GM23338 (cell line): ENCODE results near the gene GRK3. TPM values are rescaled to one million over a fixed set of nuclear protein-coding genes. Genes with fewer than 3 reads are reported as not detected.

Experiments
- ATAC-seq: fragments of 200-7000 bp; cut with Tn5 transposase; 3 replicates; pipeline ENCODE4 v1.9.1; 2020
- DNase-seq: peaks from one replicate; pipeline ENCODE4 v3.0.0-alpha.2; 2015; ENCODE audit warnings: low spot score
- H2AFZ ChIP-seq: fragments of 200-600 bp; sonication (generic); 2 replicates; pipeline ENCODE4 v1.8.0; 2016; ENCODE audit warnings: antibody characterized with exemption, mild to moderate bottlenecking, moderate library complexity
- H3F3A ChIP-seq: fragments of 200-600 bp; sonication (generic); replicated peaks from 2 replicates; pipeline ENCODE4 v1.8.0; 2017; ENCODE audit warnings: antibody characterized with exemption, mixed run types, low read depth
- H3K27ac ChIP-seq: fragments of 200-600 bp; sonication (generic); 2 replicates; pipeline ENCODE4 v1.6.1; 2016; ENCODE audit warnings: low read depth
- H3K27me3 ChIP-seq: fragments of 200-600 bp; sonication (generic); 2 replicates; pipeline ENCODE4 v1.8.0; 2016; ENCODE audit warnings: mild to moderate bottlenecking, mixed run types, moderate library complexity; ENCODE audit not compliant: insufficient read depth
- H3K36me3 ChIP-seq: fragments of 200-600 bp; sonication (generic); 2 replicates; pipeline ENCODE4 v1.8.0; 2016; ENCODE audit warnings: mild to moderate bottlenecking; ENCODE audit not compliant: insufficient read depth
- H3K4me1 ChIP-seq: fragments of 200-600 bp; sonication (generic); 2 replicates; pipeline ENCODE4 v1.8.0; 2016; ENCODE audit warnings: mild to moderate bottlenecking, moderate library complexity; ENCODE audit not compliant: insufficient read depth
- H3K4me2 ChIP-seq: fragments of 200-600 bp; sonication (generic); 2 replicates; pipeline ENCODE4 v1.7.1; 2017; ENCODE audit warnings: mixed run types
- H3K4me3 ChIP-seq: fragments of 200-600 bp; sonication (generic); 2 replicates; pipeline ENCODE4 v1.6.1; 2016; ENCODE audit warnings: mixed run types
- H3K79me2 ChIP-seq: fragments of 200-600 bp; sonication (generic); replicated peaks from 2 replicates; pipeline ENCODE4 v1.8.0; 2017; ENCODE audit warnings: mild to moderate bottlenecking; ENCODE audit not compliant: insufficient read depth
- H3K9me2 ChIP-seq: fragments of 200-600 bp; sonication (generic); 2 replicates; pipeline ENCODE4 v1.8.0; 2017; ENCODE audit not compliant: insufficient read depth
- H4K20me1 ChIP-seq: fragments of 200-600 bp; sonication (generic); replicated peaks from 2 replicates; pipeline ENCODE4 v1.8.0; 2017; ENCODE audit warnings: mild to moderate bottlenecking; ENCODE audit not compliant: insufficient read depth
- H3K27ac Mint-ChIP-seq: 2 replicates; pipeline ENCODE4 v1.8.0; 2020; ENCODE audit warnings: inconsistent platforms, mild to moderate bottlenecking, moderate library complexity, mixed read lengths
- H3K27me3 Mint-ChIP-seq: 3 replicates; pipeline ENCODE4 v1.8.0; 2022; ENCODE audit warnings: low read depth, mild to moderate bottlenecking, moderate library complexity, mixed read lengths, inconsistent platforms; ENCODE audit not compliant: insufficient read depth, poor library complexity
- H3K36me3 Mint-ChIP-seq: 3 replicates; pipeline ENCODE4 v1.8.0; 2021; ENCODE audit warnings: low read depth, mild to moderate bottlenecking, inconsistent platforms, moderate library complexity, mixed read lengths
- H3K4me1 Mint-ChIP-seq: 3 replicates; pipeline ENCODE4 v1.8.0; 2020; ENCODE audit warnings: mild to moderate bottlenecking, inconsistent platforms, mixed read lengths
- H3K4me3 Mint-ChIP-seq: 3 replicates; pipeline ENCODE4 v1.8.0; 2021; ENCODE audit warnings: moderate library complexity, mild to moderate bottlenecking, inconsistent platforms, mixed read lengths
- H3K9me3 Mint-ChIP-seq: 3 replicates; pipeline ENCODE4 v1.8.0; 2020; ENCODE audit warnings: moderate library complexity, mild to moderate bottlenecking, inconsistent platforms, mixed read lengths
- CTCF ChIP-seq, 2 experiments: fragments of 200-600 bp in 1 of 2; sonication (generic) in 1 of 2; conservative IDR thresholded peaks; 2 replicates each; pipeline versions ENCODE4 v1.5.1 to v1.6.1; 2016 to 2017; ENCODE audit warnings: antibody characterized with exemption in 2 of 2, low read depth in 2 of 2, mild to moderate bottlenecking in 2 of 2, moderate library complexity in 1 of 2
- EZH2phosphoT487 ChIP-seq: fragments of 200-600 bp; sonication (generic); IDR thresholded peaks from one replicate; pipeline ENCODE4 v1.8.1; 2018; ENCODE audit warnings: antibody characterized with exemption; ENCODE audit not compliant: unreplicated experiment
- NANOG ChIP-seq: IDR thresholded peaks from 2 replicates; pipeline ENCODE4 v1.6.1; 2016; ENCODE audit warnings: antibody characterized with exemption, borderline replicate concordance
- POLR2AphosphoS5 ChIP-seq: IDR thresholded peaks from 2 replicates; pipeline ENCODE4 v1.6.1; 2016; ENCODE audit warnings: antibody characterized with exemption, low read depth
- ZNF114 ChIP-seq: fragments of 250-450 bp; sonication (Bioruptor Pico); IDR thresholded peaks from 2 replicates; pipeline ENCODE4 v1.5.0; 2020; ENCODE audit warnings: mild to moderate bottlenecking, moderate library complexity
- ZNF331 ChIP-seq: fragments of 250-450 bp; sonication (Bioruptor Pico); IDR thresholded peaks from 2 replicates; pipeline ENCODE4 v1.5.0; 2020; ENCODE audit warnings: low read depth, mild to moderate bottlenecking, moderate library complexity
- polyA plus RNA-seq: library from polyadenylated mRNA; unstranded; fragments of >200 nt; fragmentation: Nextera tagmentation; extraction: Ambion mirVana; gene quantifications from 2 replicates; pipeline ENCODE4 v1.2.1, GENCODE V29; 2016
- total RNA-seq: library from RNA; depleted of rRNA; stranded (reverse); fragments of >200 nt; shearing (Covaris generic); gene quantifications from 2 replicates; pipeline ENCODE4 v1.2.3, GENCODE V29; 2014
- TF ChIP-seq, protein P1 (sequence below): fragments of 250-450 bp; sonication (Bioruptor Pico); IDR thresholded peaks from 2 replicates; pipeline ENCODE4 v1.5.0; 2020; ENCODE audit warnings: mild to moderate bottlenecking, moderate library complexity
- TF ChIP-seq, protein P2 (sequence below): IDR thresholded peaks from 2 replicates; pipeline ENCODE4 v1.6.1; 2016; ENCODE audit warnings: antibody characterized with exemption

Gene GRK3
- total and polyA plus RNA-seq, 2 experiments from 2014 or later, result 6.0 to 25.3 TPM

- Histone ChIP-seq H3K4me2 (no peak overlapping the region), H3K4me1 (no peaks in the 10 kb centered on the region), H3K79me2 (peaks cover 20% of the 10 kb centered on the region; the same call in 1 of the 2 replicates), H3K9me2 (no peaks in the 10 kb centered on the region; the same call in 1 of the 2 replicates), H3K27ac (no peak overlapping the region), H2AFZ (no peak overlapping the region), H3K36me3 (no peaks in the 10 kb centered on the region), H4K20me1 (peaks cover 11% of the 10 kb centered on the region), H3K27me3 (no peaks in the 10 kb centered on the region), H3K4me3 (no peak overlapping the region), H3F3A (no peaks in the 10 kb centered on the region)
- peaks cover 3% of the 10 kb centered on the region for H3K27me3 Mint-ChIP-seq
- no peaks in the 10 kb centered on the region for H3K9me3 Mint-ChIP-seq
- H3K4me1 Mint-ChIP-seq, result no peaks in the 10 kb centered on the region
- no peaks in the 10 kb centered on the region for H3K36me3 Mint-ChIP-seq
- no peak for TF ChIP-seq EZH2phosphoT487
- TF ChIP-seq ZNF114 (CRISPR knock-in tag), result no peak
- ATAC-seq (no peak), DNase-seq (no peak)
- H3K27ac Mint-ChIP-seq, result no peak overlapping the region
- no peak overlapping the region for H3K4me3 Mint-ChIP-seq
Observed at GRCh38 chr22:25656724-25657123, 92.2 kb downstream of the GRK3 start.

- no peaks in the 10 kb centered on the region for H3K36me3 Mint-ChIP-seq
- no peak for ATAC-seq
Observed at GRCh38 chr22:25658633-25659032, 94.2 kb downstream of the GRK3 start.

More at GRCh38 chr22:25658633-25659032, 94.2 kb downstream of the GRK3 start:
- Mint-ChIP-seq H3K27me3 (peaks cover 3% of the 10 kb centered on the region), H3K4me3 (no peak overlapping the region), H3K27ac (no peak overlapping the region), H3K9me3 (no peaks in the 10 kb centered on the region), H3K4me1 (no peaks in the 10 kb centered on the region)
- no peak overlapping the region for H3K4me2 ChIP-seq
- no peak overlapping the region for H2AFZ ChIP-seq
- peaks cover 11% of the 10 kb centered on the region for H4K20me1 ChIP-seq
- no peaks in the 10 kb centered on the region for H3K27me3 ChIP-seq
- no peaks in the 10 kb centered on the region for H3K4me1 ChIP-seq
- H3K9me2 ChIP-seq, result no peaks in the 10 kb centered on the region; the same call in 1 of the 2 replicates
- DNase-seq, result no peak
- H3K27ac ChIP-seq, result no peak overlapping the region
- H3K36me3 ChIP-seq, result no peaks in the 10 kb centered on the region
- no peaks in the 10 kb centered on the region for H3F3A ChIP-seq
- H3K79me2 ChIP-seq, result peaks cover 20% of the 10 kb centered on the region; the same call in 1 of the 2 replicates
- no peak overlapping the region for H3K4me3 ChIP-seq
- TF ChIP-seq EZH2phosphoT487 (no peak), NANOG (no peak), POLR2AphosphoS5 (no peak), CTCF (conservative IDR thresholded peaks at IDR 0.05; ENCODE audit: low read depth in 2 of 2) (no peak), ZNF331 (CRISPR knock-in tag) (no peak), ZNF114 (CRISPR knock-in tag) (no peak)
- TF ChIP-seq, protein P1, sequence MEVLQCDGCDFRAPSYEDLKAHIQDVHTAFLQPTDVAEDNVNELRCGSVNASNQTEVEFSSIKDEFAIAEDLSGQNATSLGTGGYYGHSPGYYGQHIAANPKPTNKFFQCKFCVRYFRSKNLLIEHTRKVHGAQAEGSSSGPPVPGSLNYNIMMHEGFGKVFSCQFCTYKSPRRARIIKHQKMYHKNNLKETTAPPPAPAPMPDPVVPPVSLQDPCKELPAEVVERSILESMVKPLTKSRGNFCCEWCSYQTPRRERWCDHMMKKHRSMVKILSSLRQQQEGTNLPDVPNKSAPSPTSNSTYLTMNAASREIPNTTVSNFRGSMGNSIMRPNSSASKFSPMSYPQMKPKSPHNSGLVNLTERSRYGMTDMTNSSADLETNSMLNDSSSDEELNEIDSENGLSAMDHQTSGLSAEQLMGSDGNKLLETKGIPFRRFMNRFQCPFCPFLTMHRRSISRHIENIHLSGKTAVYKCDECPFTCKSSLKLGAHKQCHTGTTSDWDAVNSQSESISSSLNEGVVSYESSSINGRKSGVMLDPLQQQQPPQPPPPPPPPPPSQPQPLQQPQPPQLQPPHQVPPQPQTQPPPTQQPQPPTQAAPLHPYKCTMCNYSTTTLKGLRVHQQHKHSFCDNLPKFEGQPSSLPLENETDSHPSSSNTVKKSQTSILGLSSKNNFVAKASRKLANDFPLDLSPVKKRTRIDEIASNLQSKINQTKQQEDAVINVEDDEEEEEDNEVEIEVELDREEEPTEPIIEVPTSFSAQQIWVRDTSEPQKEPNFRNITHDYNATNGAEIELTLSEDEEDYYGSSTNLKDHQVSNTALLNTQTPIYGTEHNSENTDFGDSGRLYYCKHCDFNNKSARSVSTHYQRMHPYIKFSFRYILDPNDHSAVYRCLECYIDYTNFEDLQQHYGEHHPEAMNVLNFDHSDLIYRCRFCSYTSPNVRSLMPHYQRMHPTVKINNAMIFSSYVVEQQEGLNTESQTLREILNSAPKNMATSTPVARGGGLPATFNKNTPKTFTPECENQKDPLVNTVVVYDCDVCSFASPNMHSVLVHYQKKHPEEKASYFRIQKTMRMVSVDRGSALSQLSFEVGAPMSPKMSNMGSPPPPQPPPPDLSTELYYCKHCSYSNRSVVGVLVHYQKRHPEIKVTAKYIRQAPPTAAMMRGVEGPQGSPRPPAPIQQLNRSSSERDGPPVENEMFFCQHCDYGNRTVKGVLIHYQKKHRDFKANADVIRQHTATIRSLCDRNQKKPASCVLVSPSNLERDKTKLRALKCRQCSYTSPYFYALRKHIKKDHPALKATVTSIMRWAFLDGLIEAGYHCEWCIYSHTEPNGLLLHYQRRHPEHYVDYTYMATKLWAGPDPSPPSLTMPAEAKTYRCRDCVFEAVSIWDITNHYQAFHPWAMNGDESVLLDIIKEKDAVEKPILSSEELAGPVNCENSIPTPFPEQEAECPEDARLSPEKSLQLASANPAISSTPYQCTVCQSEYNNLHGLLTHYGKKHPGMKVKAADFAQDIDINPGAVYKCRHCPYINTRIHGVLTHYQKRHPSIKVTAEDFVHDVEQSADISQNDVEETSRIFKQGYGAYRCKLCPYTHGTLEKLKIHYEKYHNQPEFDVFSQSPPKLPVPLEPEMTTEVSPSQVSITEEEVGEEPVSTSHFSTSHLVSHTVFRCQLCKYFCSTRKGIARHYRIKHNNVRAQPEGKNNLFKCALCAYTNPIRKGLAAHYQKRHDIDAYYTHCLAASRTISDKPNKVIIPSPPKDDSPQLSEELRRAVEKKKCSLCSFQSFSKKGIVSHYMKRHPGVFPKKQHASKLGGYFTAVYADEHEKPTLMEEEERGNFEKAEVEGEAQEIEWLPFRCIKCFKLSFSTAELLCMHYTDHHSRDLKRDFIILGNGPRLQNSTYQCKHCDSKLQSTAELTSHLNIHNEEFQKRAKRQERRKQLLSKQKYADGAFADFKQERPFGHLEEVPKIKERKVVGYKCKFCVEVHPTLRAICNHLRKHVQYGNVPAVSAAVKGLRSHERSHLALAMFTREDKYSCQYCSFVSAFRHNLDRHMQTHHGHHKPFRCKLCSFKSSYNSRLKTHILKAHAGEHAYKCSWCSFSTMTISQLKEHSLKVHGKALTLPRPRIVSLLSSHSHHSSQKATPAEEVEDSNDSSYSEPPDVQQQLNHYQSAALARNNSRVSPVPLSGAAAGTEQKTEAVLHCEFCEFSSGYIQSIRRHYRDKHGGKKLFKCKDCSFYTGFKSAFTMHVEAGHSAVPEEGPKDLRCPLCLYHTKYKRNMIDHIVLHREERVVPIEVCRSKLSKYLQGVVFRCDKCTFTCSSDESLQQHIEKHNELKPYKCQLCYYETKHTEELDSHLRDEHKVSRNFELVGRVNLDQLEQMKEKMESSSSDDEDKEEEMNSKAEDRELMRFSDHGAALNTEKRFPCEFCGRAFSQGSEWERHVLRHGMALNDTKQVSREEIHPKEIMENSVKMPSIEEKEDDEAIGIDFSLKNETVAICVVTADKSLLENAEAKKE (CRISPR knock-in tag), result no peak
- TF ChIP-seq, protein P2, sequence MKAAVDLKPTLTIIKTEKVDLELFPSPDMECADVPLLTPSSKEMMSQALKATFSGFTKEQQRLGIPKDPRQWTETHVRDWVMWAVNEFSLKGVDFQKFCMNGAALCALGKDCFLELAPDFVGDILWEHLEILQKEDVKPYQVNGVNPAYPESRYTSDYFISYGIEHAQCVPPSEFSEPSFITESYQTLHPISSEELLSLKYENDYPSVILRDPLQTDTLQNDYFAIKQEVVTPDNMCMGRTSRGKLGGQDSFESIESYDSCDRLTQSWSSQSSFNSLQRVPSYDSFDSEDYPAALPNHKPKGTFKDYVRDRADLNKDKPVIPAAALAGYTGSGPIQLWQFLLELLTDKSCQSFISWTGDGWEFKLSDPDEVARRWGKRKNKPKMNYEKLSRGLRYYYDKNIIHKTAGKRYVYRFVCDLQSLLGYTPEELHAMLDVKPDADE, result no peak
